ENCODE measurements around the gene ANKRD22. TPM values are rescaled to one million over a fixed set of nuclear protein-coding genes. Genes with fewer than 3 reads are reported as not detected.

ANKRD22 gene
- total and polyA plus RNA-seq, 2 donors (not counting 1 experiment from before 2014, with no cell fraction given): 0.09 TPM; not detected in 1

GRCh38 chr10:88800152-88801125 lies 51.2 kb downstream of the ANKRD22 start:
- intact Hi-C loops (cut with micrococcal nuclease): no loop called here
- H4K20me1 ChIP-seq (ENCODE audit: control insufficient read depth, insufficient read depth, low read length, poor library complexity, severe bottlenecking): no peaks in the 10 kb centered on the region
- H3K36me3 ChIP-seq (replicated peaks in 1 of 2; ENCODE audit: control extremely low read depth in 1 of 2, control insufficient read depth in 1 of 2, extremely low read depth in 1 of 2, insufficient read depth in 2 of 2, low read length in 1 of 2): no peaks in the 10 kb centered on the region
- H3K9ac ChIP-seq (ENCODE audit: low read length): no peak overlapping the region
- no peak overlapping the region for H3K4me3 ChIP-seq (ENCODE audit: control extremely low read depth in 1 of 5, extremely low read depth in 1 of 5, insufficient read depth in 1 of 5, low read depth in 2 of 5, low read length in 4 of 5)
- Mint-ChIP-seq H3K4me3 (no peak overlapping the region), H3K9me3 (ENCODE audit: insufficient read depth) (no peaks in the 10 kb centered on the region), H3K27ac (no peak overlapping the region), H3K27me3 (peaks cover 9% of the 10 kb centered on the region), H3K4me1 (no peaks in the 10 kb centered on the region)
- DNase-seq: no peak
- no CpG with 5 or more reads among the region's 2 CpGs for WGBS (ENCODE audit: insufficient coverage)
- no peaks in the 10 kb centered on the region for H3K9me3 ChIP-seq (ENCODE audit: control extremely low read depth in 1 of 3, control insufficient read depth in 2 of 3, insufficient read depth in 1 of 3, low read length in 2 of 3)
- H3K4me2 ChIP-seq (replicated peaks; ENCODE audit: low read depth, low read length, poor library complexity, severe bottlenecking): no peak overlapping the region
- H3K27ac ChIP-seq (ENCODE audit: low read length in 2 of 2): no peak overlapping the region
- no peak overlapping the region for H2AFZ ChIP-seq (ENCODE audit: insufficient read depth, low read depth, low read length, poor library complexity, severe bottlenecking)
- H3K27me3 ChIP-seq (replicated peaks in 1 of 4; ENCODE audit: control extremely low read depth in 1 of 4, control insufficient read depth in 3 of 4, insufficient read depth in 4 of 4, low read length in 3 of 4): no peaks in the 10 kb centered on the region
- no peak for TF ChIP-seq CTCF (IDR thresholded peaks at IDR 0.05)
- TF ChIP-seq EZH2 (IDR thresholded peaks at IDR 0.05; ENCODE audit: borderline replicate concordance, insufficient read depth, low read depth, low read length, poor library complexity, severe bottlenecking): no peak
- no peak for ATAC-seq (ENCODE audit: low read depth)
- H3K79me2 ChIP-seq (ENCODE audit: control insufficient read depth, insufficient read depth, low read length): no peaks in the 10 kb centered on the region
- ChIA-PET POLR2A (no interaction called here), CTCF (interaction anchor here (1.0 to 1.3 kb wide), 2 partner anchors 9 to 11 kb away, joined by 3 read pairs; no protein-coding TSS in a partner anchor)
- no peaks in the 10 kb centered on the region for H3K4me1 ChIP-seq (ENCODE audit: control insufficient read depth in 2 of 2, insufficient read depth in 2 of 2, low read length in 2 of 2)

GRCh38 chr10:88794731-88795130 lies 56.9 kb downstream of the ANKRD22 start:
- H3K4me3 ChIP-seq (ENCODE audit: control extremely low read depth in 1 of 5, extremely low read depth in 1 of 5, insufficient read depth in 1 of 5, low read depth in 2 of 5, low read length in 4 of 5): no peak overlapping the region
- H3K27ac Mint-ChIP-seq: no peak overlapping the region
- H3K4me2 ChIP-seq (replicated peaks; ENCODE audit: low read depth, low read length, poor library complexity, severe bottlenecking): no peak overlapping the region
- H3K27ac ChIP-seq (ENCODE audit: low read length in 2 of 2): no peak overlapping the region
- no peaks in the 10 kb centered on the region for H3K4me1 Mint-ChIP-seq
- ChIA-PET POLR2A (no interaction called here), CTCF (no interaction called here)
- no peak overlapping the region for H3K9ac ChIP-seq (ENCODE audit: low read length)
- H3K79me2 ChIP-seq (ENCODE audit: control insufficient read depth, insufficient read depth, low read length): no peaks in the 10 kb centered on the region
- H3K27me3 ChIP-seq (replicated peaks in 1 of 4; ENCODE audit: control extremely low read depth in 1 of 4, control insufficient read depth in 3 of 4, insufficient read depth in 4 of 4, low read length in 3 of 4): no peaks in the 10 kb centered on the region
- no peaks in the 10 kb centered on the region for H3K36me3 ChIP-seq (replicated peaks in 1 of 2; ENCODE audit: control extremely low read depth in 1 of 2, control insufficient read depth in 1 of 2, extremely low read depth in 1 of 2, insufficient read depth in 2 of 2, low read length in 1 of 2)
- no peak overlapping the region for H3K4me3 Mint-ChIP-seq
- no peaks in the 10 kb centered on the region for H3K4me1 ChIP-seq (ENCODE audit: control insufficient read depth in 2 of 2, insufficient read depth in 2 of 2, low read length in 2 of 2)
- intact Hi-C loops (cut with micrococcal nuclease): no loop called here
- DNase-seq: no peak
- H3K9me3 Mint-ChIP-seq (ENCODE audit: insufficient read depth): no peaks in the 10 kb centered on the region
- no peak overlapping the region for H2AFZ ChIP-seq (ENCODE audit: insufficient read depth, low read depth, low read length, poor library complexity, severe bottlenecking)
- TF ChIP-seq CTCF (IDR thresholded peaks at IDR 0.05) (no peak), EZH2 (IDR thresholded peaks at IDR 0.05; ENCODE audit: borderline replicate concordance, insufficient read depth, low read depth, low read length, poor library complexity, severe bottlenecking) (no peak)
- WGBS (ENCODE audit: insufficient coverage): no CpG with 5 or more reads among the region's 1 CpG
- H4K20me1 ChIP-seq (ENCODE audit: control insufficient read depth, insufficient read depth, low read length, poor library complexity, severe bottlenecking): no peaks in the 10 kb centered on the region
- ATAC-seq (ENCODE audit: low read depth): no peak
- H3K27me3 Mint-ChIP-seq: peaks cover 5% of the 10 kb centered on the region
- no peaks in the 10 kb centered on the region for H3K9me3 ChIP-seq (ENCODE audit: control extremely low read depth in 1 of 3, control insufficient read depth in 2 of 3, insufficient read depth in 1 of 3, low read length in 2 of 3)
